Smooth muscle cell (in vitro differentiated cells): ENCODE data around the gene YIPF2. TPM values are rescaled to one million over a fixed set of nuclear protein-coding genes. Genes with fewer than 3 reads are reported as not detected.

ENCODE experiments used
- DNase-seq: peaks from one replicate; lab custom pipeline; 2025; ENCODE audit not compliant: unreplicated experiment; lab: John Stamatoyannopoulos, UW
- H2AFZ ChIP-seq: fragments of 200-600 bp; sonication (generic); 2 replicates; pipeline ENCODE4 v1.6.0; 2016; ENCODE audit warnings: antibody characterized with exemption, low read depth, mild to moderate bottlenecking
- H3F3A ChIP-seq: fragments of 200-600 bp; sonication (generic); 2 replicates; pipeline ENCODE4 v1.6.0; 2017; ENCODE audit warnings: antibody characterized with exemption, low read depth
- H3K27ac ChIP-seq: fragments of 200-600 bp; sonication (generic); 2 replicates; pipeline ENCODE4 v1.5.1; 2016; ENCODE audit warnings: low read depth, mild to moderate bottlenecking
- H3K27me3 ChIP-seq: fragments of 200-600 bp; sonication (generic); 2 replicates; pipeline ENCODE4 v1.6.1; 2016; ENCODE audit warnings: low read depth, mild to moderate bottlenecking
- H3K36me3 ChIP-seq: fragments of 200-600 bp; sonication (generic); 2 replicates; pipeline ENCODE4 v1.5.1; 2016; ENCODE audit warnings: low read depth
- H3K4me1 ChIP-seq: fragments of 200-600 bp; sonication (generic); 2 replicates; pipeline ENCODE4 v1.5.1; 2016; ENCODE audit warnings: low read depth
- H3K4me2 ChIP-seq: fragments of 200-600 bp; sonication (generic); 2 replicates; pipeline ENCODE4 v1.6.0; 2016; ENCODE audit warnings: mild to moderate bottlenecking
- H3K4me3 ChIP-seq: fragments of 200-600 bp; sonication (generic); 2 replicates; pipeline ENCODE4 v1.5.1; 2016; ENCODE audit warnings: mild to moderate bottlenecking
- H3K79me2 ChIP-seq: fragments of 200-600 bp; sonication (generic); 2 replicates; pipeline ENCODE4 v1.6.0; 2016; ENCODE audit warnings: low read depth, mild to moderate bottlenecking
- H3K9ac ChIP-seq: fragments of 200-600 bp; sonication (generic); 2 replicates; pipeline ENCODE4 v1.6.0; 2016; ENCODE audit warnings: low read depth
- H3K9me3 ChIP-seq: fragments of 200-600 bp; sonication (generic); replicated peaks from 2 replicates; pipeline ENCODE4 v1.5.1; 2016; ENCODE audit warnings: low read depth
- H4K20me1 ChIP-seq: fragments of 200-600 bp; sonication (generic); 2 replicates; pipeline ENCODE4 v1.6.0; 2016; ENCODE audit warnings: low read depth
- CTCF ChIP-seq: fragments of 200-600 bp; sonication (generic); IDR thresholded peaks from 2 replicates; pipeline ENCODE4 v1.5.1; 2017; ENCODE audit warnings: borderline replicate concordance, mild to moderate bottlenecking, antibody characterized with exemption; ENCODE audit not compliant: insufficient read depth, poor library complexity, severe bottlenecking
- WGBS: methylation state at CpG from one replicate; pipeline ENCODE4 v1.1.7; 2016; ENCODE audit warnings: low lambda C conversion rate; 5-methylcytosine and 5-hydroxymethylcytosine counted together
- polyA plus RNA-seq: library from polyadenylated mRNA; unstranded; fragments of >200 nt; fragmentation: Nextera tagmentation; extraction: Ambion mirVana; gene quantifications from 2 replicates; pipeline ENCODE4 v1.2.1, GENCODE V29; 2016
- total RNA-seq: library from RNA; depleted of rRNA; stranded (reverse); fragments of >200 nt; gene quantifications from 2 replicates; pipeline ENCODE4 v1.2.3, GENCODE V29; 2014

The YIPF2 gene
- total and polyA plus RNA-seq, 2 experiments from 2014 or later: 90.6 to 106 TPM

- H3F3A ChIP-seq: peaks cover 2% of the 10 kb centered on the region
- H3K79me2 ChIP-seq: peaks cover 98% of the 10 kb centered on the region
- no peaks in the 10 kb centered on the region for H3K9me3 ChIP-seq
- WGBS: 77% methylated on average over 19 of the region's 19 CpGs
- peak overlapping the region; percentile 7 for H3K27ac ChIP-seq
- no peak for DNase-seq
- H3K36me3 ChIP-seq: no peaks in the 10 kb centered on the region
- peaks cover 97% of the 10 kb centered on the region for H4K20me1 ChIP-seq
- peaks cover 5% of the 10 kb centered on the region for H3K4me1 ChIP-seq
- TF ChIP-seq CTCF: no peak
- H3K4me3 ChIP-seq: no peak overlapping the region
- H3K9ac ChIP-seq: no peak overlapping the region
- peak overlapping the region; percentile 48 for H3K4me2 ChIP-seq
- no peak overlapping the region for H2AFZ ChIP-seq
- H3K27me3 ChIP-seq: no peaks in the 10 kb centered on the region
Observed at GRCh38 chr19:10975374-10976130, 47.1 kb upstream of the YIPF2 start.

GRCh38 chr19:10971107-10971726 is 42.8 kb upstream of the YIPF2 start:
- no peak overlapping the region for H3K27ac ChIP-seq
- WGBS: 97% methylated on average over 8 of the region's 8 CpGs
- peaks cover 96% of the 10 kb centered on the region for H4K20me1 ChIP-seq

GRCh38 chr19:10968527-10969135 is 40.2 kb upstream of the YIPF2 start:
- Histone ChIP-seq H3K27ac (no peak overlapping the region), H3F3A (no peaks in the 10 kb centered on the region), H3K4me1 (no peaks in the 10 kb centered on the region), H3K36me3 (no peaks in the 10 kb centered on the region), H3K79me2 (peaks cover 98% of the 10 kb centered on the region), H2AFZ (no peak overlapping the region), H3K9me3 (no peaks in the 10 kb centered on the region), H3K9ac (no peak overlapping the region), H3K4me3 (no peak overlapping the region), H3K4me2 (no peak overlapping the region), H4K20me1 (peaks cover 97% of the 10 kb centered on the region), H3K27me3 (no peaks in the 10 kb centered on the region)
- no peak for DNase-seq
- TF ChIP-seq CTCF: no peak
- WGBS: 82% methylated on average over 10 of the region's 10 CpGs

More at GRCh38 chr19:10971107-10971726, 42.8 kb upstream of the YIPF2 start:
- H3K4me1 ChIP-seq: peaks cover 5% of the 10 kb centered on the region
- no peaks in the 10 kb centered on the region for H3K36me3 ChIP-seq
- peaks cover 2% of the 10 kb centered on the region for H3F3A ChIP-seq
- H2AFZ ChIP-seq: no peak overlapping the region
- no peak overlapping the region for H3K4me2 ChIP-seq
- no peak overlapping the region for H3K9ac ChIP-seq
- no peaks in the 10 kb centered on the region for H3K9me3 ChIP-seq
- H3K27me3 ChIP-seq: no peaks in the 10 kb centered on the region
- no peak for DNase-seq
- no peak overlapping the region for H3K4me3 ChIP-seq
- peaks cover 98% of the 10 kb centered on the region for H3K79me2 ChIP-seq
- no peak for TF ChIP-seq CTCF
